Neural cell (in vitro differentiated cells): Measurements from ENCODE around the gene GTF2A1. TPM values are rescaled to one million over a fixed set of nuclear protein-coding genes. Genes with fewer than 3 reads are reported as not detected.

ENCODE experiments used
- H2AFZ ChIP-seq: fragments of 200-600, 300-800 bp; sonication (generic), shearing (Covaris generic); 2 replicates; pipeline ENCODE4 v1.6.0; 2014; ENCODE audit warnings: low read depth, mild to moderate bottlenecking, antibody characterized with exemption, low read length, moderate library complexity
- H3F3A ChIP-seq: fragments of 200-600 bp; shearing (Covaris generic); 2 replicates; pipeline ENCODE4 v1.6.1; 2016; ENCODE audit warnings: mild to moderate bottlenecking, moderate library complexity, mixed read lengths, antibody characterized with exemption, low read length; ENCODE audit not compliant: insufficient read depth, poor library complexity, severe bottlenecking
- H3K27ac ChIP-seq: fragments of 200-600, 300-800 bp; sonication (generic), shearing (Covaris generic); 2 replicates; pipeline ENCODE4 v1.5.1; 2014; ENCODE audit warnings: mild to moderate bottlenecking, low read length, moderate library complexity
- H3K27me3 ChIP-seq: fragments of 300-800, 200-600 bp; sonication (generic), shearing (Covaris generic); 2 replicates; pipeline ENCODE4 v1.6.0; 2014; ENCODE audit warnings: mild to moderate bottlenecking, low read depth, low read length, moderate library complexity; ENCODE audit not compliant: insufficient read depth
- H3K36me3 ChIP-seq: fragments of 300-800, 200-600 bp; sonication (generic), shearing (Covaris generic); 2 replicates; pipeline ENCODE4 v1.5.1; 2014; ENCODE audit warnings: mild to moderate bottlenecking, antibody characterized with exemption, low read length, moderate library complexity; ENCODE audit not compliant: insufficient read depth
- H3K4me2 ChIP-seq: fragments of 300-800, 200-600 bp; sonication (generic), shearing (Covaris generic); 2 replicates; pipeline ENCODE4 v1.6.0; 2014; ENCODE audit warnings: mild to moderate bottlenecking, low read length
- H3K4me3 ChIP-seq: fragments of 300-800, 200-600 bp; sonication (generic), shearing (Covaris generic); 2 replicates; pipeline ENCODE4 v1.5.1; 2014; ENCODE audit warnings: mild to moderate bottlenecking, low read length, moderate library complexity
- H3K79me2 ChIP-seq: fragments of 200-600 bp; shearing (Covaris generic); replicated peaks from 2 replicates; pipeline ENCODE4 v1.6.0; 2014; ENCODE audit warnings: mild to moderate bottlenecking, low read length, moderate library complexity; ENCODE audit not compliant: insufficient read depth
- H3K9ac ChIP-seq: fragments of 300-800, 200-600 bp; sonication (generic), shearing (Covaris generic); 2 replicates; pipeline ENCODE4 v1.6.1; 2016; ENCODE audit warnings: mild to moderate bottlenecking, low read length, mixed read lengths
- H3K9me2 ChIP-seq: fragments of 200-600 bp; shearing (Covaris generic); 2 replicates; pipeline ENCODE4 v1.6.1; 2016; ENCODE audit warnings: mild to moderate bottlenecking, low read length, mixed read lengths; ENCODE audit not compliant: insufficient read depth
- H3K9me3 ChIP-seq: fragments of 200-600, 300-800 bp; sonication (generic), shearing (Covaris generic); 2 replicates; pipeline ENCODE4 v1.6.1; 2016; ENCODE audit warnings: mild to moderate bottlenecking, mixed run types, low read length, moderate library complexity, mixed read lengths
- H4K20me1 ChIP-seq: fragments of 200-600 bp; shearing (Covaris generic); 2 replicates; pipeline ENCODE4 v1.6.1; 2016; ENCODE audit warnings: mild to moderate bottlenecking, mixed run types; ENCODE audit not compliant: insufficient read depth
- EP300 ChIP-seq: fragments of 450-650 bp; conservative IDR thresholded peaks from 2 replicates; pipeline ENCODE4 v1.6.1; 2014; ENCODE audit warnings: antibody characterized with exemption, mild to moderate bottlenecking, moderate library complexity; ENCODE audit not compliant: poor library complexity, severe bottlenecking
- EZH2 ChIP-seq: fragments of 200-600, 300-800 bp; shearing (Covaris generic), sonication (generic); IDR thresholded peaks from 2 replicates; pipeline ENCODE4 v1.6.1; 2014; ENCODE audit warnings: antibody characterized with exemption, low read length, borderline replicate concordance, mild to moderate bottlenecking; ENCODE audit not compliant: insufficient read depth, poor library complexity, severe bottlenecking
- MXI1 ChIP-seq: fragments of 450-650 bp; conservative IDR thresholded peaks from 2 replicates; pipeline ENCODE4 v1.6.1; 2014; ENCODE audit warnings: antibody characterized with exemption, mild to moderate bottlenecking; ENCODE audit not compliant: poor library complexity, severe bottlenecking
- POLR2AphosphoS5 ChIP-seq: IDR thresholded peaks from 2 replicates; pipeline ENCODE4 v1.6.1; 2012
- RAD21 ChIP-seq: fragments of 450-650 bp; conservative IDR thresholded peaks from 2 replicates; pipeline ENCODE4 v1.6.1; 2014; ENCODE audit warnings: antibody characterized with exemption, mild to moderate bottlenecking, moderate library complexity
- REST ChIP-seq: IDR thresholded peaks from 2 replicates; pipeline ENCODE4 v1.6.1; 2012; ENCODE audit warnings: borderline replicate concordance
- SMC3 ChIP-seq: fragments of 450-650 bp; conservative IDR thresholded peaks from 2 replicates; pipeline ENCODE4 v1.6.1; 2014; ENCODE audit warnings: antibody characterized with exemption, mild to moderate bottlenecking, moderate library complexity; ENCODE audit not compliant: poor library complexity
- TAF1 ChIP-seq: IDR thresholded peaks from 2 replicates; pipeline ENCODE4 v1.6.1; 2012; ENCODE audit warnings: low read depth
- polyA plus RNA-seq: library from polyadenylated mRNA; depleted of rRNA; stranded (reverse); fragments of >200 nt; gene quantifications from 2 replicates; pipeline ENCODE4 v1.2.3, GENCODE V29; 2014
- TF ChIP-seq, protein P1 (sequence below): fragments of 450-650 bp; IDR thresholded peaks from 2 replicates; pipeline ENCODE4 v1.5.1; 2014; ENCODE audit warnings: antibody characterized with exemption, mild to moderate bottlenecking, moderate library complexity; ENCODE audit not compliant: poor library complexity, severe bottlenecking

GTF2A1 gene
- polyA plus RNA-seq, 1 donor from 2014 or later, result 37.3 TPM

- Histone ChIP-seq H4K20me1 (no peaks in the 10 kb centered on the region), H2AFZ (no peak overlapping the region), H3K79me2 (no peaks in the 10 kb centered on the region), H3K4me2 (no peak overlapping the region), H3K9ac (no peak overlapping the region), H3F3A (no peaks in the 10 kb centered on the region), H3K36me3 (no peaks in the 10 kb centered on the region), H3K9me3 (no peaks in the 10 kb centered on the region), H3K4me3 (no peak overlapping the region), H3K27ac (no peak overlapping the region), H3K27me3 (no peaks in the 10 kb centered on the region), H3K9me2 (no peaks in the 10 kb centered on the region)
- TF ChIP-seq POLR2AphosphoS5, result no peak
- TF ChIP-seq SMC3, result no peak
- TF ChIP-seq RAD21, result no peak
Observed at GRCh38 chr14:81233615-81234014, 12.9 kb upstream of the GTF2A1 start.

- no peaks in the 10 kb centered on the region for H3K9me3 ChIP-seq
- H3K9ac ChIP-seq, result no peak overlapping the region
- H2AFZ ChIP-seq, result no peak overlapping the region
- H4K20me1 ChIP-seq, result no peaks in the 10 kb centered on the region
- no peak overlapping the region for H3K4me2 ChIP-seq
- H3K9me2 ChIP-seq, result no peaks in the 10 kb centered on the region
- H3K79me2 ChIP-seq, result no peaks in the 10 kb centered on the region
- no peak overlapping the region for H3K27ac ChIP-seq
- TF ChIP-seq, protein P1, sequence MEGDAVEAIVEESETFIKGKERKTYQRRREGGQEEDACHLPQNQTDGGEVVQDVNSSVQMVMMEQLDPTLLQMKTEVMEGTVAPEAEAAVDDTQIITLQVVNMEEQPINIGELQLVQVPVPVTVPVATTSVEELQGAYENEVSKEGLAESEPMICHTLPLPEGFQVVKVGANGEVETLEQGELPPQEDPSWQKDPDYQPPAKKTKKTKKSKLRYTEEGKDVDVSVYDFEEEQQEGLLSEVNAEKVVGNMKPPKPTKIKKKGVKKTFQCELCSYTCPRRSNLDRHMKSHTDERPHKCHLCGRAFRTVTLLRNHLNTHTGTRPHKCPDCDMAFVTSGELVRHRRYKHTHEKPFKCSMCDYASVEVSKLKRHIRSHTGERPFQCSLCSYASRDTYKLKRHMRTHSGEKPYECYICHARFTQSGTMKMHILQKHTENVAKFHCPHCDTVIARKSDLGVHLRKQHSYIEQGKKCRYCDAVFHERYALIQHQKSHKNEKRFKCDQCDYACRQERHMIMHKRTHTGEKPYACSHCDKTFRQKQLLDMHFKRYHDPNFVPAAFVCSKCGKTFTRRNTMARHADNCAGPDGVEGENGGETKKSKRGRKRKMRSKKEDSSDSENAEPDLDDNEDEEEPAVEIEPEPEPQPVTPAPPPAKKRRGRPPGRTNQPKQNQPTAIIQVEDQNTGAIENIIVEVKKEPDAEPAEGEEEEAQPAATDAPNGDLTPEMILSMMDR, result no peak
- TF ChIP-seq TAF1, result no peak
- TF ChIP-seq EZH2, result no peak
- TF ChIP-seq SMC3, result no peak
- no peak for TF ChIP-seq MXI1
- no peak for TF ChIP-seq POLR2AphosphoS5
- TF ChIP-seq RAD21, result no peak
- TF ChIP-seq REST, result no peak
- TF ChIP-seq EP300, result no peak
- H3K27me3 ChIP-seq, result no peaks in the 10 kb centered on the region
- H3K4me3 ChIP-seq, result no peak overlapping the region
- H3K36me3 ChIP-seq, result no peaks in the 10 kb centered on the region
- H3F3A ChIP-seq, result no peaks in the 10 kb centered on the region
Observed at GRCh38 chr14:81231540-81231939, 10.8 kb upstream of the GTF2A1 start.

DNA sequence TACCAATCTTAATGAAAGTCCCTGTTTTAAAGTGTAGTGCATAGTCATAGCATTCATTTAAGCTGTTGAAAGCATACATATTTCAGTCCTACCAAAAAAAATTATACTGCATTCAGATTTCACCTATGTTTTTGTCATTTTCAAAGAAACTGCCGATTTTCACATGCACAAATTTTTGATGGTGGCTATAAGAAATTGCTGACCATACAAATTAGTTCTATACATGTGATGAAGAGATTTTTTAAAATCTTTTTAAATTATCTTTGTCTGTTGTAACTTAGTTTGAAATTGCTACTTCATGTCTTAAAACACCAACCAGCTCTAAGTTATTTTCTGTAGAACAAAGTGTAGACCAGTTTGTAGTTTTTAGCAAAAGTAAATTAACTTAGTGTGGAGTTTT lies 3.5 kb upstream of the GTF2A1 start:
- Histone ChIP-seq H3K9ac (no peak overlapping the region), H3K4me3 (no peak overlapping the region), H3F3A (peaks cover 5% of the 10 kb centered on the region), H4K20me1 (no peaks in the 10 kb centered on the region), H3K36me3 (no peaks in the 10 kb centered on the region), H3K27me3 (no peaks in the 10 kb centered on the region), H3K9me2 (no peaks in the 10 kb centered on the region), H2AFZ (no peak overlapping the region), H3K79me2 (no peaks in the 10 kb centered on the region), H3K27ac (no peak overlapping the region), H3K9me3 (no peaks in the 10 kb centered on the region), H3K4me2 (no peak overlapping the region)
- TF ChIP-seq EZH2 (no peak), TAF1 (no peak), SMC3 (no peak), REST (no peak), RAD21 (no peak), POLR2AphosphoS5 (no peak), EP300 (no peak), MXI1 (no peak)
- TF ChIP-seq, protein P1, result no peak
